Measurements from ENCODE around the gene ZNF839.

Gene ZNF839

DNA sequence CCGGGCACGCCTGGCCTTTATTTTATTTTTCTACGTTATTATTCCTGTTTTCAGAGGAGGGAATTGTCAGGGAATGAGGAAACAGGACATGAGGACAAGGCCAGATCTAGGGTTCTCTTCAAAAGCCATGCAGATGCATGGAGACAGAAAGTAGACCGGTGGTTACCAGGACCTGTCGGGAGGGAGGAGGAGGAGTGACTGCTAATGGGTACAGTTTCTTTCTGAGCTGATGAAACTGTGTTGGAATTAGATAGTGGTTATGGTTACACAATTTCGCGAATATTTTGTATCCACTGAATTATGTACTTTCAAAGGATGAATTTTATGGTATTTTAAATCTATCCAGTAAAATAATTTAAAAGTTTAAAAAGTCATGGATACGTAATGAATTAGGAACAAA, 11.3 kb downstream of the ZNF839 start:
- no peak for DNase-seq (ENCODE audit: low read depth)
- TF ChIP-seq, protein P1, sequence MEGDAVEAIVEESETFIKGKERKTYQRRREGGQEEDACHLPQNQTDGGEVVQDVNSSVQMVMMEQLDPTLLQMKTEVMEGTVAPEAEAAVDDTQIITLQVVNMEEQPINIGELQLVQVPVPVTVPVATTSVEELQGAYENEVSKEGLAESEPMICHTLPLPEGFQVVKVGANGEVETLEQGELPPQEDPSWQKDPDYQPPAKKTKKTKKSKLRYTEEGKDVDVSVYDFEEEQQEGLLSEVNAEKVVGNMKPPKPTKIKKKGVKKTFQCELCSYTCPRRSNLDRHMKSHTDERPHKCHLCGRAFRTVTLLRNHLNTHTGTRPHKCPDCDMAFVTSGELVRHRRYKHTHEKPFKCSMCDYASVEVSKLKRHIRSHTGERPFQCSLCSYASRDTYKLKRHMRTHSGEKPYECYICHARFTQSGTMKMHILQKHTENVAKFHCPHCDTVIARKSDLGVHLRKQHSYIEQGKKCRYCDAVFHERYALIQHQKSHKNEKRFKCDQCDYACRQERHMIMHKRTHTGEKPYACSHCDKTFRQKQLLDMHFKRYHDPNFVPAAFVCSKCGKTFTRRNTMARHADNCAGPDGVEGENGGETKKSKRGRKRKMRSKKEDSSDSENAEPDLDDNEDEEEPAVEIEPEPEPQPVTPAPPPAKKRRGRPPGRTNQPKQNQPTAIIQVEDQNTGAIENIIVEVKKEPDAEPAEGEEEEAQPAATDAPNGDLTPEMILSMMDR (IDR thresholded peaks at IDR 0.05; ENCODE audit: control insufficient read depth, extremely low read depth, insufficient read depth): no peak
- no peak overlapping the region for H3K4me3 ChIP-seq (ENCODE audit: low read depth, low read length)

DNA sequence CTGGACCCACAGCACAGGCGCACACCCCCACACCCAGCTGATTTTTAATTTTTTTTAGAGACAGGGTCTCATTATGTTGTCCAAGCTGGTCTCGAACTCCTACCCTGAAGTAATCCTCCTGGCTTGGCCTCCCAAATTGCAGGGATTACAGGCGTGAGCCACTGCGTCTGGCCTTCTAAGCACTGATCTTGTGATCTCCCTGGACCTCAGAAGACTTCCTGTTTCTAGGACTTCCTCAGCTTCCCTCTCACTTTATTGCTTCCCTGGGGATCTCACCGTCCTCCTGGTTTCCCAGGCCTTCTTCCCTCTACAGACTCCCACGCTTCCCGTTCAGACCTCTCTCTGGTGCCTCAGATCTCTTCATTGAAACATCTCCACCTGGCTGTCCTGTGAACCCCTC, 13.8 kb downstream of the ZNF839 start:
- no peak for DNase-seq (ENCODE audit: low read depth)
- no peak overlapping the region for H3K4me3 ChIP-seq (ENCODE audit: low read depth, low read length)
- TF ChIP-seq, protein P1 (IDR thresholded peaks at IDR 0.05; ENCODE audit: control insufficient read depth, extremely low read depth, insufficient read depth): no peak

DNA sequence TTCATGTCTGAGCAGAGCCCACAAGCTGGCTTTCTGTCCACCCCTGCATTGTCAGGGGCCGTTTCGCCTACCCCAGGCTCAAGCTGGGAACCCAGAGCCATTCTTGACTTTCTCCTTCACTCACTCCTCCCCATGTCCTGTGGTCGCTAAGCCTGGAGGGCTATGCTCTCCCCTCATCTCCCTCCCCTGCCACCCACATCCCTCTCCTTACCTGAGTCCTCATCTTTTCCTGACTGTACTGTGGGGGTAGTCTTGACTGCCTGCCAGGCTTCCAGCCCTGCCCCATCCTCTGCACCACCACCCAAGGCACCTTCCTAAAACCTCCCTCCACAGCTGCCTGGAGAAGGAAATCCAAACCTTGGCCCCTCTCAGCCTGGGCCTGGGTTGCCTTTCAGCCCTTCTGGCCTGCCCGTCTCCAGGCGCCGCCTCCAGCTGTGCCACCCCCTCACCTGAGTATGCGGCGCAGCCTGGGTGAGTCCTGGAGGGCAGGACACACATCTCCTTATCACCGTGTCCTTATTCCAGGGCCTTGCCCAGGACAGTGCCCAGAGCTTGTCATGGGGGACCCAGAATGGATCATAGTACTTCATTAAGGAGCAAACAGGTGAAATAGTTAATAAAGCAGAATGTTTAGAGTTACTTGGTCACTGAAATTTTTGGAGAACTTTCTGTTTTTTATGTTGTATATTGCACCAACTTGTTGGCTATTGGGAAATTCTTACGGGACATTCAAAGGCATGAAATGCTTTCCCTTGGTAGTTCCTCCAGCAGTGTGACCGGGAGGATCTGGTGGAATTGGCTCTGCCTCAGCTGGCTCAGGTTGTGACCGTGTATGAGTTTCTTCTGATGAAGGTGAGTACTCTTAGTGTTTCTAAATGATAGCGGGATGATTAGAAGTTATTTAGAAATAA, 14.5 kb downstream of the ZNF839 start:
- no peak for DNase-seq (ENCODE audit: low read depth)
- TF ChIP-seq, protein P1 (IDR thresholded peaks at IDR 0.05; ENCODE audit: control insufficient read depth, extremely low read depth, insufficient read depth): no peak
- no peak overlapping the region for H3K4me3 ChIP-seq (ENCODE audit: low read depth, low read length)

DNA sequence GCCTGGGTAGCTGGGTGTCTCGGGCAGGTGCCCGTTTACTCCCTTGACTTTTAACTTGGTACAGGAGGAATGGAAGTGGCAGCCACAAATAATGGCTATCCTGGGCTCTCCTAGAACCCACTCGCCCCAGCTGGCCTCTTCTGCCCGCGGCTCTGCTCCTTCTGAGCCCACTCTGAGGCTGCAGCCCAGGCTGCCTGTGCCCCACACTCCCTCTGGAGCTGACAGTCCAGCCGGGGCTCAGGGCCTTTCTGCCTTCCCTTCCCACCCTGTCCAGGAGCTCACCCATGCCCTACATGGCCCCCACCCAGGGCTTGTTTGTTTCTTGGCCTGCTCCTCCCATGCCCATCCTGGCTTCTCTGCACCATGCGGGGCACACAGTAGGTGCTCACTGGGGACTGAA, 15.6 kb downstream of the ZNF839 start:
- no peak for DNase-seq (ENCODE audit: low read depth)
- TF ChIP-seq, protein P1 (IDR thresholded peaks at IDR 0.05; ENCODE audit: control insufficient read depth, extremely low read depth, insufficient read depth): no peak
- no peak overlapping the region for H3K4me3 ChIP-seq (ENCODE audit: low read depth, low read length)

DNA sequence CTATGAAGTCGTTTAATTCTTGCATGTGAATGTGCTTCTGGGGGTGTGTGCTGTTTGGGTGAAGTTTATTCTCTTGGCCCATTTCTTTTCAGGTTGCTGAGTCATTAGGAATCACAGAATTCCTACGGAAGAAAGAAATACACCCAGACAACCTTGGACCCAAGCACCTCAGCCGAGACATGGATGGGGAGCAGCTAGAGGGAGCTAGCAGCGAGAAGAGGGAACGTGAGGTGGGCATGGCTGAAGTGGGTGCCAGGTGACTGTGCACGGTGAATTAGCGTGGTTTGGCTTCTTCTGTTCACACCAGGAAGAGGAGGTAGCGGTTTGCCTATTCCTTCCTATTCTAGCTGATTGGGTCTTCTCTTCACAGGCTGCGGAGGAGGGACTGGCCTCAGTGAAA, 19.2 kb downstream of the ZNF839 start:
- TF ChIP-seq, protein P1 (IDR thresholded peaks at IDR 0.05; ENCODE audit: control insufficient read depth, extremely low read depth, insufficient read depth): no peak
- no peak for DNase-seq (ENCODE audit: low read depth)
- no peak overlapping the region for H3K4me3 ChIP-seq (ENCODE audit: low read depth, low read length)

DNA sequence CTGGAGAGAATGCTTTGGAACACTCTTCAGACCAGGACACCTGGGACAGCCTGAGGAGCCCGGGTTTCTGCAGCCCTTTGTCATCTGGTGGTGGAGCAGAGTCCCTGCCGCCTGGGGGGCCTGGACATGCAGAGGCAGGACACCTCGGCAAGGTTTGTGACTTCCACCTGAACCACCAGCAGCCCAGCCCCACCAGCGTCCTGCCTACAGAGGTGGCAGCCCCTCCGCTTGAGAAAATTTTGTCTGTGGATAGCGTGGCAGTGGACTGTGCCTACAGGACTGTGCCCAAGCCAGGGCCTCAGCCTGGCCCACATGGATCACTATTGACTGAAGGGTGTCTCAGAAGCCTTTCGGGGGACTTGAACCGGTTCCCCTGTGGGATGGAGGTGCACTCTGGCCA, 22.0 kb downstream of the ZNF839 start:
- DNase-seq (ENCODE audit: low read depth): no peak
- TF ChIP-seq, protein P1 (IDR thresholded peaks at IDR 0.05; ENCODE audit: control insufficient read depth, extremely low read depth, insufficient read depth): no peak

DNA sequence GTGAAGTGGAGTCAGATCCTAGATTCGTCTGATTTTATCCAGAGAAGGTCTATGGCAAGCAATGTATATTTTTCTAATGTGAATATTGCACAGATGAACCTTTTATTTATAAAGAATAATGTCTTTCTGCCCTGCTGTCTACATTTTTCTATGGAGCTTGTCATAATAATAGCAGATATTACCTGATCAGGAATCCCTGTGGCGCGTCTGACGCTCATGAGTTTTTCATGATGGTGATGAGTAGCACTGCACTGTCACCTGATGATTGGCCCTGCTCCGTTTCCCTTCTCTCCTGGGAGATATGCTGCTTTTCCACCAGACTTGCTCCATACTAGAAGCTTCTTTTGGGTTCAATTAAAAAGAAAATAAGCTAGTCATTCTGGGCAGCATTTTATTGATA, 22.7 kb downstream of the ZNF839 start:
- TF ChIP-seq, protein P1 (IDR thresholded peaks at IDR 0.05; ENCODE audit: control insufficient read depth, extremely low read depth, insufficient read depth): no peak
- no peak overlapping the region for H3K4me3 ChIP-seq (ENCODE audit: low read depth, low read length)

More for the DNA sequence above, 22.0 kb downstream of the ZNF839 start:
- no peak overlapping the region for H3K4me3 ChIP-seq (ENCODE audit: low read depth, low read length)

More for the DNA sequence above, 22.7 kb downstream of the ZNF839 start:
- DNase-seq (ENCODE audit: low read depth): no peak

Measured in LNCaP clone FGC (cell line).